HG02588 (cell line): ENCODE data around the gene EVA1B.

Experiments
- ATAC-seq: cut with Tn5 transposase; IDR thresholded peaks from one replicate; pipeline ENCODE4 v1.9.1; 2021; ENCODE audit warnings: mild to moderate bottlenecking, moderate library complexity; ENCODE audit not compliant: unreplicated experiment

Gene EVA1B

DNA sequence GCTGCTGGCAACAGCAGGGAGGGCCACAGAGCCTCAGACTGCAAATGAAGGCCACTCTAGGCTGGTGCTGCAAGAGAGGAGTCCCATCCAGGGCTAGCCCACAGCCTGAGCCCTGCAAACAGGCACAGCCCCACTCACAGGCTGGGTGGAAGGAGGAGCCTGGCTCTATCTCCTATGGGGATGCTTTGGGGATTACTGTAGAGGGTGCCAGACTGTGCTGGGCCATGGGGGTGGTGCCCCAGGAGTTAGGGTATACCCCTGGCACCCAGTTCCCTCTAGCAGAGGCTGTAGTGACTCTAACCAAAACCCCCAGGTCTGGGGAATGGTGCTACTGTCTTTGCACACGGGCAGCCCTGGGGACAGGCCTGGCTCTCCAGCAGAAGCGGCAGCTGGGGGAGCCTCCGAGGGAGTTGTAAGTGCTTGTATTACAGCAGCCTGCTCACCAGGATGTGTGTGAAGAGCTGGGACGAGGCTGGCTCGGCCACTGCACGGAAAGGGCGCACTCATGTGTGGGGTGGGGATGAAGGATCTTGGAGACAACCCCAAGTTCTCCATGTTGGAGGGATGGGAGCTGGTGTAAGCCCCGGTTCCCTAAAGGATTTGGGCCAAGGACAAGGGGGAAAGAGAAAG lies 23.4 kb upstream of the EVA1B start:
- no peak for ATAC-seq

DNA sequence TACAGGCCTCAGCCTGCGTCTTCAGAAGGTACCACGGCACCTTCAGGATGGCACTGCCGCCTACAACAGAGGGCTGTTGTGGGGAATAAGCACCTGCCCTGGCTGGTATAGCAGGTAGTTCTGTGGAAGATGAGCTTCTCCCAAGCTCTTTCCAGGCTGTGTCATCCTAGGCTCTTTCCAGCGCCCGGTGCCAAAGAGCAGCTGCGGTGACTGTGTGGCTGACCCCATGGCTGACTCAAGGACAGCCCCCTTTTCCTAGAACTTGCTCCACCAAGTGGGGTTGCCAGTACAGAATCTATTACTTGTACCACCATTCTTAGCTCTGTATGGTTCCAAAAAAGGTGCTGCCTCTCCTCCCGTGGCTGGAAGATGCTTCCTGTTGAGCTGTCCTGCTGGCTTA lies 21.9 kb upstream of the EVA1B start:
- no peak for ATAC-seq

DNA sequence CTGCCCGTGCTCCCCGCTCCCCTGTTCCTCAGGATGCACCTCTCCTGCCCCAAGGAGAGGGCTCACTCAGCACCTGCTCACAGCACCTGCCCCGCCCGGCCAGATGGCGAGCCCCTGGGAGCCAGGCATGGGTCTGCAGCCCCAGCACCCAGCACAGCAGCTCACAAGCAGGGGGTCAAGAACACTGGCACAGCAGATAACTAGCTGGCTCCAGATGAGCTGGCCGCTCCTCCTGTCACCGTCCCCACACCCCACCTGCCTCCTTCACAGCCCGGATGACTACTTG lies 20.9 kb upstream of the EVA1B start:
- no peak for ATAC-seq

GRCh38 chr1:36343651-36344394 lies 20.4 kb upstream of the EVA1B start:
- no peak for ATAC-seq

GRCh38 chr1:36342426-36343185 lies 19.2 kb upstream of the EVA1B start:
- ATAC-seq = no peak

DNA sequence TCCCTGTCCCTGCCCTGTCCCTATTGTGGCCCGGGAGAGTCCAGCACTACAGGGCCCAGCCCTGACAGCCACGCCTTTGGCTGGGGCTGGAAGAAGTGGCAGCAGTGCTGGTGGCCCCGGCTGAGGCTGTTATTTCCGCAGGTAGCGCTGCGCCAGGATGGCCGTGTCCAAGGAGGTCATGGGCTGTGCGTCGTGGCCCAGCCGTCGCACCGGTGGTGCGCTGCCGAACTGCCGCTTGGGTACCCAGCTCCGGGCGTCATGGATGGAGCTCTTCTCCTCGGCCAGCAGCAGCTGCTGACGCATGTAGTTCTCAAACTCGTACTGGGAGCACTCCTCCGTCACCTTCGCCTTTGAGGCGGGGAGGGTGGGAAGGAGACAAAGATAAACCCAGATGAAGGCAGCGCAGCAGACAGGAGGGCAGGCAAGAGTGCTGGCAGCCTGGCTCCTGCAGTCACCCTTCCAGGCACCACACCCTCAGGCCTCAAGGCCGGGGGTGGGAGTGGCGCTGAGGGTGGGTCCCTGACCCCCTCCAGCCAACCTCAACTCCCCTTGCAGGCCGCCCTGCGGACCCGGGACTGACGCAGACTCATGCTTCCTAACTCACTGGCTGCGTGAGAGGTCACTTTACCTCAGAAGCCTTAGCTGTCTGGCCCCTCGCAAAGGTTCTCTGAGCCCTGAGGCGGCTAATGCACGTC lies 18.3 kb upstream of the EVA1B start:
- ATAC-seq = no peak

DNA sequence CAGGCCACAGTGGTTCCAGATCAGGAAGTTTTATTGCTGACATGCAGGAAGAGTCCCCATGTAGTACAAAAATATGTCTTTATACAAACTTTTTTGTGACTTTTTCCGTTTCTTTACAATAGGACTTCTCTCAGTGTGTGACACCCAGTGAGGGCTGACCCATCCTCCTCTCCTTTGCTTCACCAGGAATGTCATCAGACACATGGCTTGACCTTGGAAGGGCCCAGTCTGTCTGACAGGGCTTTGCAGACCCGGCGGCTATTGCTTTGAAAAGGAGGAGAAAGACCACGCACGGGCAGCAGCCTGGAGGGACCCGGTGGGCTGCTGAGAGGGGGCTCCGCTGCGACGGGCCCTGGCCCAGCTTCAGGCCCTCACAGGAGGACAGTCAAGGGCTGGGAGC lies 16.2 kb upstream of the EVA1B start:
- ATAC-seq = no peak

- ATAC-seq = no peak
Measured at GRCh38 chr1:36339215-36339614, 15.8 kb upstream of the EVA1B start.

DNA sequence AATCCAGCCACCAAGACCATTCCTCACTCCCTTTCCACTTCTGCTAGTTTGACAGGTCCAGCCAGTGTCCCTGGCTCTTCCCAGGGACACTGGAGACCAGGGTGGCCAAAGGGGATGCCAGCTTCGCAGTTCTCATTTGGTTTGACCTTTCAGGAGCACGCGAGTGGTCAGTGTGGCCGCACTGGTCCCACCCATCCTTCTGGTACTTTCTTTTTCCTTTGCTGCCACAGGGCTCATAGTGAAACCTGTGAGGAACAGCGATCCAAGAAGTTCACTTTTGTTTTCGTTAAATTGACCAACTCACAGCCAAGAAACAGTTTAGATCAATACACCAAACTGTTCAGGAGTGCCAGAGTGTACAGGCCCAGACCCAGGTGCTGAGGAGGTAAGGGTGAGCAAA lies 14.4 kb upstream of the EVA1B start:
- ATAC-seq = no peak

DNA sequence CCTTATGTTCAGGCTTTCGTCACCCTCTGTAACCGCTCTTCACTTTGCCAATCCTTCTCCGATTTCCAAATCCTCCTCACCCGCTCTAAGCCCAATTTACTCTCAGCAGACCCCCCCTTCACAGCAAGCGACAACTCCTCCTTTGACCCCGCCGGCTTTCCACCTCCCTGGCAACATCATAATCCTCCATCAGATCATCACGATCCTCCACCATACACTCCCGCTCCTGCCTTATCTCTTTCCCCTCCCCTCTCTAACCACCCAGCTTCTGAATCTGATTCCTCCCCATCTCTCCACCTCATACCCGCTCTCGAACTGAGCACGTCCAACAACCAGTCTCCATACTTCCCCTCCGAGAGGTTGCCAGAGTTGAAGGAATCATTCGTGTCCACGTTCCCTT lies 7.5 kb upstream of the EVA1B start:
- no peak for ATAC-seq

GRCh38 chr1:36329817-36330216 lies 6.4 kb upstream of the EVA1B start:
- ATAC-seq = no peak

DNA sequence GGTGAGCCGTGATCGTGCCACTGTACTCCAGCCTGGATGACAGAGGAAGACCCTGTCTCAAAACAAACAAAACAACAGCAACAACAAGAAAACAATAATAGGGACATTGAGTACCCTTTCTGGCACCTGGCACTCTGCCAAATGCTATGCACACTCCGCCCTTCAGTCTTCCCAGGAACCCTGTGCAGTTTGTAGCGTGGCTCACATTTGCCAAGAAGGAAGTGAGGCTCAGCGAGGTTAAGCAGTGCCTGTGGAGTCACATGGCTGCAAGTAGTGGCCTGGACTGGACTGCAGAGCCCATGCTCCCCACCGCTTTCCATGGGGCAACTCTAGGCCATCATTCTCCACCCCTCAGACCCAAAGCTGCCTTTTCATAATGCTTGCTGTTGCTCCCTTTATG lies 5.3 kb upstream of the EVA1B start:
- no peak for ATAC-seq

DNA sequence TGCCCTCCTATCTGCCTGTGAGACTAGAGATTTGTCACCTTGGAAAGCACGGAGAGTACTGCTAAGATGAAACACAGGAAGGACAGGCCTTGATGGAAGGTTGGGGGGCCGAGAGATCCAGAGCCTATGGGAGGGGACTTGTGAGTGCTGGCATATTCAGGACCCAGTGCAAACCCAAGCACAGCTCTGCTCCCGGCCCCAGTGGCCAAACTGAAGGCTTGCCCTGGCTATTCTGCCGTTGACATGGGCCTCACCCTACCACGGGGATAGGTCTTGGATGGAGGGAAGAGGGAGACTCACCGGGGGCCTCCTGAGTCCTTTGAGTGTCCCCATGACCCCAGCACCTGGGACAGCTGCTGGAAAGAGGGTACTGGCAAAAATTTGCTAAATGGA lies 4.6 kb upstream of the EVA1B start:
- ATAC-seq = no peak

DNA sequence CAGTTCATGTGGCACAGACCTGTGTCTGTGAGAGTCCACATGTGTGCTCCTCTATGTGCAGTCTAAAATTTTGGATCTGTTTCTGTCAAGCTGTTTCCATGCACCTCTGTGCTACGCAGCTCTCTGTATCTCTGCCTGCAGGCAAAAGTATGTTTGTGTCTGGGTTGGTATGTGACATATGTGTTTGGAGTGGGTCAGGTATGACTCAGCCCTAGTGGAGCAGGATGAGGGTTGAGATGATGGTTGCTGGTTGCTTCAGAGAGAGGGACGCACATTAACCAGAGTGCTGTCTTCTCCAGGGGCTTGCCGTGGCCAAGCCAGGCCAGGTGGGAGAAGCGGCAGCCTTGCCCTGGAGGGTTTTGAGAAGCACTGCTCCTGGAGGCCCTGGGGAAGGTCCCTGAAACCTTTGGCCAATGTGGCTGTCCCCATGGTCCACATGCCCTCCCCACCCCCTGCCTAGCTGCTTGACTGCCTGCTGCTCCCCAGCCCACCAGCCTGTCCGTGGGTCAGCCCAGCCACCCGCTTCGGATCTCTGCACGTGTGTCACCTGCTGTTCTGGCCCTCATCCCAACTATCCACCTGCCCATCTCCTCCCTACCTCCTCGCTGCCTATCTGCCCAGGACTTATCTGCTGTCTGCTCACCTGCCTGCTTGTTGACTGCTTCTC lies 4.1 kb upstream of the EVA1B start:
- ATAC-seq = no peak

- no peak for ATAC-seq
Measured at GRCh38 chr1:36326499-36326898, 3.1 kb upstream of the EVA1B start.

- no peak for ATAC-seq
Measured at GRCh38 chr1:36324353-36324703, 883 bp upstream of the EVA1B start.

GRCh38 chr1:36322786-36323635 lies 434 bp downstream of the EVA1B start:
- peak; percentile 18 for ATAC-seq

- ATAC-seq = no peak
Measured at GRCh38 chr1:36322041-36322785, 1.2 kb downstream of the EVA1B start.

GRCh38 chr1:36321119-36321951 lies 2.1 kb downstream of the EVA1B start:
- no peak for ATAC-seq
